GM21360 (cell line): Measurements from ENCODE around the gene CYB561D1.

ENCODE experiments used
- ATAC-seq: cut with Tn5 transposase; IDR thresholded peaks from one replicate; pipeline ENCODE4 v1.9.1; 2021; ENCODE audit warnings: mild to moderate bottlenecking, moderate library complexity; ENCODE audit not compliant: unreplicated experiment

The CYB561D1 gene

DNA sequence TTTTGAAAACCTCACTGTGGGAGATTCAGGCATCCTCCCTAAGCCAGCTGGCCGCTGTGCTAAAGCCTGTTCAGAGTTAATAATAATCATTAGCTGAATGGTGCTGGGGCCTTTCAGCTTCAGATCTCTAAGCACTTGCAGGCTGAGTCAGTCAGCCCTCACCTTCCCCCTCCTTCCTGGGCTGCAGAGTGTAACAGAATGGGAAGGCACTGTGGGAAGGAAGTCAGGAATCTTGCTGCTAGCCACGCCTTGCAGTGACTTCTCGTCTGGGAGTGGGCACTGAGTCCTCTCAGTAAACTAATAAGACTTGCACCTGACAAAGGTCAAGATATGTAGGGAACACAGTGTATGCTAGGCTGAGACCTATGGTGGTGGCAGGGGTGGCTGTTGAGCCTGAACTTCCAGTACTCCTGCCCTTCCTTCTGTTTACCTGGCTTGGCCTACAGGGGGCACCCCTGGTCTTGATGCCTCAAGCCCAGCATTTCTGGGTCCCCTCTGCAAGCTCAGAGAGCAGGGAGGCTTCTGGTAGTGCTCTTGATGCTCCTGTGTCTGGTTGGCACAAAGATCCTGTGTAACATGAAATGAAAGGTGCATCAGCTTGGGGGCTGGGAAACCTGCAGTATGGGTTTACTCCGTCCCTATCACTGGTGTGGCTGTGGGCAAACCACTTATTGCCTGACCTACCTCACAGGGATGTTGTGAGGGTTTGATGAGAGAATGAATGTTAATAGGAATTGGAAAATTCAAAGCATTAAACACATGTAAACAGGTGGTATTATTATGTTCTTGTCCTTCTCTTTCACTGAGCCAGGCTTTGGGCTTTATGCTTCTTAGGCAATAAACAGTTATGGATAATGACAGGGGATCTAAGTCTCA, 6.0 kb downstream of the CYB561D1 start:
- no peak for ATAC-seq

DNA sequence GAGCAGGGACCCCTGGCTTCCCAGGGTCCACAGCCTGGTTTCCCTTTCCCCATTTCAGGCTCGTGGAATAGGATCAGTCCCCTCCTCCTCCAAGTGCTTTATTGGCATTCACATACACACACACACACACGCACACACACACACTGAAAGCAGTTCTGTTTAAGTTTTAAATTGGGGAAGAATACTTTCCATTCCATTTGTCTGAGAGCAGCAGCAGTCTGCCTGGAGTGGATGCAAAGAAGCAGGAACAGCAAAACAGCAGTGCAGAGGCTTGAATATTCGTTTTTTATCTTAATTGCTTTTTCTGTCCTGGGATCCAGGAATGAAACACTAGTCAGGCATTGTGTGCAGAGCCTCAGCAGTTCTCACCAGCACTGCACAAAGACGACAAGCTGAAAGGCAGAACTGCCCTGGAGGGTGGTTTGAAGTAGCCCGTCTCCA, 7.1 kb downstream of the CYB561D1 start:
- ATAC-seq, result no peak

DNA sequence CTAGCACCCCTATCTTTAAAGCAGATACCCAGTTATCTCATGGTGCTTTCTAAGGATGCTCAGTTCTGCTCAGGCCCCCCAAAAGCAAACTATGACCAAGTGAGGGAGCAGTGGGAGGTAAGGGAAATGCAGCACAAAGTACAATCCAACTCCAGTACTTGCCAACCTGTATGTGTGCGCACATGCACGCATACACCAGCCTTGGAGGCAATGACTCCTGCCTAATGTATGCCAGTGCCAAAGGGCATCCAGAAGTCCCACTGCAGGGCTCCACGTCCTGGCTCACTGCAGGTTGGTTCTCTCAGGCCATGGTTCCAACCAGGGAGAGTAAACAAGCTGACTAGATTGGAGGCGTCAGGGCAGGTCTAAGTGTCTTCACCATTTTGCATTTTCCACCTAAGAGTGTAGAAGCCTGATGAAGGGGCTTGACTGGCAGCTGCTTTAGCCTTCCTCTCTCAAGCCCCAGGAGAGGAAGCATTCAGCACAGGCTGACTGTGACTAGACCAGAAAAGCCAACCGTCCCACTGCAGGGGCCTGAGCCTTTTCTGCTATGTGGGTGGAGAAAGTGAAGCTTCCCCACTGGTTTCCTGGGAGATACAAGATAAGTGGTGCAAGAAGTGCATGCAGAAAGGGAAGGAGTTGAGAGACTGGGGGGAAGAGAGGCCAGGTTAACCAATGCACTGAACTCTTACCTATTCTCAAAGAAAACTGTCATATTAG, 7.9 kb downstream of the CYB561D1 start:
- no peak for ATAC-seq

DNA sequence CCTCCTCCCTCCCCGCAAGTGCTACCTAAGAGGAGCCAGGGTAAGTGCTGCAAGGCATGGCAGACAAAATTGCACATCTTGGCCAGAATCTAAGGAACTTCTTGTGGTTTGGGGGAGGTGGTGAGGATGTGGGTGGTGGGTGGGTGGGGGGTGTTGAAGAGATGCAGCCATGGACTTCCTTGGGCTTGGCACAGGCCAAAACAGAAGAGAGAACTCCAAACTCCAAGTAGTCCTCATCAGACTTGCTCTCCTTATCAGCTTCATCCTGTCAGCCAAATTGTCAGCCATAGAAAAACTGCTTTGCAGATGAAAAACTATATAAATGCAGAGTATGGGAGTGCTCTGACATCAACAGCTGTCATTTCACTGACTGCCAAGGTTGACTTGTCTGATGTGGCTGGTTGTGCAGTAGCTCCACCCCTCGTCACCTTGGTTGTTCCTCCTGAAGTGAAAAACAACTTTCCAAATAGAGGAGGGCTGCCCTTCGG, 8.5 kb downstream of the CYB561D1 start:
- ATAC-seq, result no peak

DNA sequence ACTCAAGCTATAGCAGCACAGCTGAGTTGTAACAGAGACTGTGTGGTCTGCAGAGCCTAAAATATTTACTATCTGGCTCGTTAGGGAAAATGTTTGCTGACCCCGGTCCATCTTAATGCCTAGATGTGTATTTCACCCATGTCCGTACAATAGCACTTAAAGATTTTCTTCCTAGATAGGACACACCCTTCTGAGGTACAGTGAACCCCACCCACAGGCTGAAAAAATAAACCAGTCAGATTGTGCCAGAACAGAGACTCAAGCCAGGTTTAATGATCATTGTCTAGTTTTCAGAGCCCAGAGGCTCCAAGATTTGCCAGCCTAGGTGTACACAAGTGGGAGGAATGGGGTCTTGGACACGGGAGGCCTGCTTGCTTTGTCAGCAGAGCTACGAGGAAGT, 10.0 kb downstream of the CYB561D1 start:
- ATAC-seq, result no peak

DNA sequence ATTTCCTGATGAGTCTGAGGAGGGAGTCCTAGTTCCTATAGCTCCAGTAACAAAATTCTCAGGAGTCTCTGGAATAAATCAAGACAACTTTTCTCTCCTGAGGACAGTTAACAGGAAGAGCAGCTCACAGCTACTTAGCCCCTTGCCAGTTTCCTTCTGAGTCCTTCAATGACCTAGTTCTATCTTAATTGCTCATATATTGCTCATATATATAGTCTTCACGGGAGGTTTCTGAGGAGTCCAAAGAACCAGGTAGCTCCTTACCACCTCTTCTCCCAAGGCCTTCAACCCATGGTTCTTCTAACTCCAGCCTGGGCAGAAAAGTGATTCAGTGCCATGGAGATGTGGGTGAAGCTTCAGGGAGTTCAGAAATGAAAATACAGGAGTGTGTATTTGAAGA, 11.1 kb downstream of the CYB561D1 start:
- ATAC-seq, result no peak

DNA sequence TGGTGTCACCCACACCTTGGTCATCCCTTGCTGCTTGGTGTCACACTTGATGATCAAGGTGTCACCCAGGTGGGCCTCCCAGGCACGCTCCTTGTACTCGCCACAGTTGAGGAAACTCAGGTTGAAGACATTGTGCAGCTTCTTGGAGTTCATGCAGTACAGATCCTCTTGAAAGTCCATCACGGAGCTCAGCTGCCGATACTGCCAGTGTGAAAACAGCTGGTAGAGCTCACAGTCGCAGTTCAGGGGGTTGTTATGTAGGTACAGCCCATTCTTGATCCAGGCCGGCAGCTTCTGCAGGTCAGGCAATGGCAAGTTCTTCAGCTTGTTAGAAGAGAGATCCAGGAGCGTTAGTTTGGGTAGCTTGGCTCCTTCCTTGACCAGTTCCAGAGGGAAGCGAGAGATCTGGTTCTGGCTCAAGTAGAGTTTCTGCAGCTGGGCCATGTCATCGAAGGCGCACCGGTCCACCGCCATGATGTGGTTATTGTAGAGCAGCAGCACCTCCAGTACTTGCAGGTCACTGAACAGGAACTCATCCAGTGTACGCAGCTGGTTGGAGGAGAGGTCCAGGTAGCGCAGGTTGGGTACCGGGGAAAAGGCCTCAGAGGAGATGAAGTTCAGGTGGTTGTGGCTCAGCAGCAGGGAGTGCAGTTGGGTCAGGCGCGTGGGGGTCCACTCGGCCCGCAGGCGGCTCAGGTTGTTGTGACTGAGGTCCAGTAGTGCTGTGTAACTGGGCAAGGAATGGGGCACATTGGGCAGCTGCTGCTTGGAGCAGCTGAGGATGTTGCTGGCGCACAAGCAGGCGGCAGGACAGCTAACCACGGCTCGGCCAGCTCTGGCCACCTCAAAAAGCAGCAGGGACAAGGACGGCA, 14.3 kb downstream of the CYB561D1 start:
- no peak for ATAC-seq

DNA sequence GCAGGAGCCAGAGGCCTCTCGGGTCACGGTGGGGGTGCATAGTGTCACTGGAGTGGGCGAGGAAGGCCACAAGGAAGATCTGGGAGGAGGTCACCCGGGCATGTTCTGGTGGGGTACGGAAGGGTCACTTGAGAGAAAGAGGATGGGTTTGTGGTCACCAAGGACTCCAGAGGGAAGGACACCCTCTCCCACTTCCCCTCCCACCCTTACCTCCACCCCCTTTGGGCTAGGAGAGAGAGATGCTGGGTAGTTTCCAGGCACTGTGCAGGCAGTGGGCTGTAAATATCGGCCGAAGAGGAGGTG, 14.9 kb downstream of the CYB561D1 start:
- no peak for ATAC-seq

DNA sequence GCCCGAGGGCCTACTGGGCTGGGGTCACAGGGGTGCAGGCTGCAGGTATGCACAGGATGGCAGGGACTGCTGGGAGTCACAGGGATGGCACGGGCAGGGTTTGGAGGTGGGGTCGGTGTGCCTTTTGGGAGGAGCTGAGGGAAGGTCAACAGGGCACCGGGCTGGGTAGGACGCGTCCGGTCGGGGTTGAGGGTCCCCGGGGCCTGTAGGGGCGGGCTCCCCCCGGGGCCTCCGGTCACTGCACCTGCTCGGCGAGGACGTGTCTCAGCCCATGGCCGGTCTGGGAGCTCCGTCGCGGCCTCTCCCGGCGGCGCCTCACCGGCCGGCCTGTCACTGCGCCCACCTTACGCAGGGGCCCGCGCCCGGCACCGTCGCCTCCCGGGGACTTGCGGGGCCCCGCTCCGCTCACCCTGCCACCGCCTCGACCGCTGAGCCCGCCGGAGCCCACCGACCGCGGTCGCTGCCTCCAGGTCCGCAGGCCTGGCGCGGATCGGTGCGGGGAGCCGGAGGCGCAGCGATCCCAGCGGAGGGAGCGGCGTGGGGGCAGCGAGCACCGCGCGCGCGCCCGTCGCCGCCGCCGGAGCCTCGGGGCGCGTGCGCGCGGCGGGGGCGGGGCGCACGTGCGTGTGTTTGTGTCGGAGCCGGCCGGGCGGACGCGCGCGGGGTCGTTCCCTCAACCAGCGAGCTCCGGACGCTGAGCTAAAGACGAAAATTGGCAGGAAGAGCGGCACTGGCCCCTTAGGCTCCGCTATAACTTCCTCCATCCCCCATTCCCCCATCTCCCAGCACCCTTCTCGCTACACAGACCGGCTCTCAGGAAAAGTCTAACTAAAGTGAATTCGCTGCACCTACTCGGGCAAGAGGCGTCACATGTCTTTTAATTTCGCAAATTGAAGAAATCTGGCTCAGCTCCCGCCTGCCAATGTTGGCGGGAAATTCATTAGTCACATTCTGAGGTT, 15.6 kb downstream of the CYB561D1 start, which contains the start of gene AMIGO1:
Gene AMIGO1, minus strand, starts transcription at position 552 of the 959 bp plus-strand sequence. CDS start 815 bp downstream, outside the sequence.
- ATAC-seq, result no peak

DNA sequence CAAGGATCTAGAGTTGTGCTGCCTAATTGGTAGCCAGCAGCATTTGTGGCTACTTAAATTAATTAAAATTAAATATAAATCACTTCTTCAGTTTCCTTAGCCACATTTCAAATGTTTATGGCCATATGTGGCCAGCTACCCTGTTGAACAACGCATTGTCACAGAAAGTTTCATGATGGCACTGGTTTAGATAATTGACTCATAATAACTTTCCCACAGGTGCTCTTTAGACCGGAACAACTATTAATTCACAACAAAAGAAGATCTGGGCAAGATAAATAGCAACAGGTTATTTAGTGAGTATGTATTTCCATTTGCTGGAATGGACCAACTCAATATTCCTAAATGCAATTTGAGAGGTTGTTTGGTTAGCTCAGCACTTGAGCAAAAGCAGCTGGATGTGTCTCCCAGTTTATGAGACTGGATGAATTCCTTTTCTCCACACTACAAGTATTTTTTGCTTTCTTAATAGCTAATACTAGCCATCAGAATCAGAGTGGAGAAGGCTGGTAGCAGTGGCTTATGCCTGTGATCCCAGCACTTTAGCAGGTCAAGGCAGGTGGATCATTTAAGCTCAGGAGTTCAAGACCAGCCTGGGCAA, 19.3 kb downstream of the CYB561D1 start:
- no peak for ATAC-seq

DNA sequence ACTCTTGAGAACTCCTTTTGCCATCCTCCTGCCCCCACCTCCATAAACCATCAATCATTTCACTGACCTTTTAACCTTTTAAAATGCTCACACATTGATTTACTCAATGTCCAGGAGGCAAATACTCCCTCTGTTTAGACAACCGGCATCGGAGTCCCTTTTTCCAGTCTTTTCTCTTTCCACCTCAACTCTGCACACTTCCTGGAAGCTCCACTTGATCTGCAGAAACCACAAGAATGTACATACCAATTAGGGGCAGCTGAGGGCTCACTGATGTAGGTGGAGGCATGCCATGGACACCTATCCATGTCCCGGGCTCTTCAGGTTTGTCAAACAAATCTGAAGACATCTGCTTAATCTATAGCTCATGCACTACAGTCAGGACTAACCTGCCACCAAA, 21.0 kb downstream of the CYB561D1 start:
- no peak for ATAC-seq

DNA sequence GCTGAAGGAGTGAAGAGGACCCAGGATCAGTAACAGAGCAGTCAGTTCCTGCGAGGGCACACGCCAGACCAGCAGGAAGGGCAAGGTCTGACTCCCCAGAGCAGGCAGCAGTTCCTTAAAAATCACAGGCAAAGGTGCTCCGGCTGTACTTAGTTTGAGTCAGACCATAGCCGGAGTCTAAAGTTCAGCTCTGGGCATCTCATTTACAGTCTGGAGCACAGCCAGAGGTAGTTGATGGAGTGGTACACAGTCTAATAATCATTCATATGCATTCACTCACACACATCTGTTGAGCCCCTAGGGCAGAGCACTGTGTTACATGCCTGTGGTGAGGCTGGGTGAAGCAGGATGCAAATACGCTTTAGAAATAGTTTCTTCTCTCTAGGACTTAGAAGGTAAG, 23.0 kb downstream of the CYB561D1 start:
- no peak for ATAC-seq

DNA sequence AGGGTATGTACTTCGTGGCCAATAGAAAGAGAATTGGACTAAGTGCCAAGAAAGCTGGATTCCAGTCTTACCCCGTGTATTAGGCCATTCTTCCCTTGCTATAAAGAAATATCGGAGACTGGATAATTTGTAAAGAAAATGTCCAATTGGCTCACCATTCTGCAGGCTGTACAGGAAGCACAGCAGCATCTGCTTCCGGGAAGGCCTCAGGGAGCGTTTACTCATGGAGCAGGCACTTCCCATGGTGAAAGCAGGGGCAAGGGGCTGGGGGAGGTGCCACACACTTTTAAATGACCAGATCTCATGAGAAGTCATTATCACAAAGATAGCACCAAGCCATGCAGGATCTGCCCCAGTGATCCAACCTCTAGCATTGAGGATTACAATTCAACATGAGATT, 23.4 kb downstream of the CYB561D1 start:
- ATAC-seq, result no peak

DNA sequence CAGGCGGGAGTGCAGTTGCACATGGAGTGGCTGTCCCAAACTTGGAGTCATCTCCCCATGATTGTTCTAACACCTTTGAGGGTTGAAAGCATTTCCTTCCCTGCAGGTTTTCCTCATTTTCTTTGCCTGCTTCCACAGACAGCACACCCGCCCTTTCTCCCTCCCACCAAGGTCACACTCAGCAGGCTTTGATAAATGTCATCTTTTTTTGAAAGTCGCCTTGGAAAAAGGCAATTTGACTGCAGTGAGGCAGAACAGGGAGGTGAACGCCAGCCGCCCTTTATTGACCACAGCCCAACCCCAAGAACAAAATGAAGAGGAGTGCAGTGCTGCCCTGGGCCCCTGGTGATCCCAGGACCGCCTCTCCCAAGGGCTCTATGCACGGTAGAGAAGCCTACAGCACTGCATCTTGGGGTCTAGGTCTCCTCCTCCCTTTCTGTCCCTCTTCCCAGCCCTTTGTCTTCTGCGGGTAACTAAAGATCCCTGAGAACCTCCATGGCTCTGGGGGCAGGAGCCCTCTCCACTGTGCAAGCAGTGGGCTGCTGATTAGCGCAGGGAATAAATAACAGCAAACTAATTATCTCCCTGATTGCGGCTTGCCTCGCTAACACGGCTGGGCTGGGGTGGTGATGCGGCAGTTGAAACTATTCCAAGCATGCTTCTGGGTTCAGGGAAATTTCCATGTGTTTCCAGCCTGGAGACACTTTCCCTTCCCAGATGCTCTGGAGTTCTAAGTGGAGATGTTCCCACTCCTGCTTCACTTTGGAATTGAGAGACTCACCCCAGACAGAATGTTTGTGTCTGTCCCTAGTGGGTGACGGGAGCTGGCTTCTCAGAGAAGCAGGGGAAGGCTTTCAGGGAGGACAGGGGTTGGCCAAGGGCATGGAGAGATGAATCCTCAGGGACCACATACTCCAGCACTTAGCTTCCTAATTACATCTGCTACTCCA, 27.4 kb downstream of the CYB561D1 start:
- no peak for ATAC-seq

DNA sequence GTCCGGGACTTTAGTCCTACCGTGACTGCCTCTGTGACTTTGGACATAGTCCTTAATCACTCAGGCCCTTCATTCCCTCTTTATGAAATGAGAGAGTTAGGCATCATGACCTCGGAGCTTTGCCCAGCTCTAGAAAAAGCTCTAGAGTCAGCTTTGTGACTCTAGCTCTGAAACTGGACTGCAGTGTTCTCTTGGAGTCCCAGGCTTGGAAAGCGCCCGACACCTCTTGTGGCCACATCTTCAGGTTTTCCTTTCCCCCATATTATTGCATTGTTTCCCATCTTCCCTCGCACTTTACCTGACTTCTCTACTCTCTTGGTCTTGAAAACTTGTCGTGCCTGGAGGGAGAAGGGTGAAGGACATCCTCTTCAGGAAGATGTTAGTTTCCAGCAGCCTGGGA, 28.1 kb downstream of the CYB561D1 start:
- no peak for ATAC-seq

DNA sequence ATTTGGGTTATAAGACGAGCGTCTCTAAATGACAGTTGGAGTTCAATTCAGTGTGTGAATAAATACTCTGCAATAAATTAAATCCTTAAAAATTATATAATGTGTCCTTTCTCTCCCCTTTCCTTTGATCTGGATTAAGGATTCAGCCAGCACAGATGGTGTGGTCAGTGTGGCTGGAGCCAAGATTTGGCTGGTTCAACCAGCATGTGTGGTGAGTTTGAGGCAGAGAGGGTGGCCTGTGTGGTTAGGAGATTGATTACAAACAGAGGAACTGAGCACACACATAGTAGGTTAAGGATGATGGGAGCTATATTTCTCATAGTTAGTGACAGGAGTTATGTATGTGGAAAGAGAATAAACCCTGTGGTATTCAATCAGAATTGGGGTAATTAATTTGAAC, 29.8 kb downstream of the CYB561D1 start:
- ATAC-seq, result no peak

DNA sequence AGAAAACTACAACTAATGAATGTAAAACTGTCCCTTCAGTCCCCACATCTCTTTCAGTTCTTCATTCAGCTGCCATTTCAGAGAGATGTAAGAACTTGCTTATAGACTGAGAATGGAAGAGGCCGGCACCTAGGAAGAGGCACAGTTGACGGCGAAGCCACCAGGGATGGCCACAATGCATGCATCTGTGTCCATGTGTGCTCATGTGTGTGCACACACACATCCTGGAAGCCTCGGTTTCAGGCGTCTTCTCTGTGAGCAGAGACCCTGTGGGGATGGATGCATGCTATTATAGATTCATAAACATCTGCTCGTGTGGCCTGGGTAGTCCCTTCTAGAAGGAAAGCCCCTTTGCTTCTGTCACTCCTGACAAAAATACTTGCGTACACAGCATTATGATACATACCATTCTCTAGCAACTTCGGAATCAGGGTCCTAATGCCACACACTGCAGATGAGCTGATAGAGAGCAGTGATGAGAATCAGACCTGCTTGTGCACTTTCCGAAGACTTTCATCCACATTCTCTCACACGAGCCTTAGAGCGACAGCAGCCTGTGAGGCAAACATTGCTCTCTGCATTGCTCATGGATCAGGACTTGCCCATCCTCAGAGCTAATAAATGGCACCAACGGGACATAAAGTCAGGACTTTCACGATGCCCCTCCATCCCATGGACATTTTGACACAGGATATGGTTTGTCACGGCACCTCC, 33.4 kb downstream of the CYB561D1 start:
- peak; percentile 54 for ATAC-seq
